Tibial nerve (tissue), 4 donors: ENCODE results near the gene HUNK. TPM values are rescaled to one million over a fixed set of nuclear protein-coding genes. Genes with fewer than 3 reads are reported as not detected.

Experiments
- DNase-seq, 2 donors: peaks; one replicate each; pipeline ENCODE4 v3.0.0-alpha.2; 2019; ENCODE audit warnings: low spot score in 2 of 2
- H3K27ac ChIP-seq, 4 donors: fragments of 200-600 bp; sonication (generic) in 3 of 4; one replicate each; pipeline ENCODE4 v1.5.1; 2017 to 2019; ENCODE audit warnings: mild to moderate bottlenecking in 1 of 4
- H3K27me3 ChIP-seq, 2 donors: fragments of 200-600 bp; sonication (generic) in 1 of 2; one replicate each; pipeline versions ENCODE4 v1.5.1 to v1.6.0; 2017 to 2019
- H3K36me3 ChIP-seq, 3 donors: fragments of 200-600 bp; sonication (generic); one replicate each; pipeline ENCODE4 v1.5.1; 2018 to 2019
- H3K4me1 ChIP-seq, 4 donors: fragments of 200-600 bp; sonication (generic) in 3 of 4; one replicate each; pipeline ENCODE4 v1.5.1; 2017 to 2019
- H3K4me3 ChIP-seq, 4 donors: fragments of 200-600 bp; sonication (generic) in 3 of 4; one replicate each; pipeline ENCODE4 v1.5.1; 2017 to 2019; ENCODE audit warnings: mild to moderate bottlenecking in 1 of 4, moderate library complexity in 1 of 4
- H3K9me3 ChIP-seq, 4 donors: fragments of 200-600 bp; sonication (generic) in 3 of 4; one replicate each; pipeline ENCODE4 v1.5.1; 2017 to 2019
- EP300 ChIP-seq, 2 donors: sonication (generic); formaldehyde crosslinking; IDR thresholded peaks; one replicate each; pipeline ENCODE4 v1.6.1; 2017; ENCODE audit warnings: antibody characterized with exemption in 2 of 2, mild to moderate bottlenecking in 1 of 2
- POLR2A ChIP-seq, 2 donors: fragments of 450-650 bp; IDR thresholded peaks; one replicate each; pipeline ENCODE4 v1.6.1; 2017; ENCODE audit warnings: antibody characterized with exemption in 2 of 2, mild to moderate bottlenecking in 2 of 2, moderate library complexity in 2 of 2
- WGBS, 2 donors: methylation state at CpG; one replicate each; pipeline ENCODE4 v1.1.5; 2018; 5-methylcytosine and 5-hydroxymethylcytosine counted together
- total RNA-seq, 4 donors: library from RNA; depleted of rRNA; stranded (reverse); fragments of >200 nt; gene quantifications; one replicate each; pipeline ENCODE4 v1.1.0, GENCODE V29; 2016
- TF ChIP-seq, protein P1 (sequence below), 5 experiments: fragments of 200-600 bp in 3 of 5; fragments of 450-650 bp in 2 of 5; sonication (generic) in 3 of 5; IDR thresholded peaks; one replicate each; pipeline ENCODE4 v1.5.1; 2016 to 2019; ENCODE audit warnings: antibody characterized with exemption in 5 of 5, mild to moderate bottlenecking in 3 of 5, moderate library complexity in 2 of 5

Gene HUNK
- total RNA-seq, 4 donors from 2014 or later, result 0.20 to 0.30 (median 0.21) TPM; not detected in 1

DNA sequence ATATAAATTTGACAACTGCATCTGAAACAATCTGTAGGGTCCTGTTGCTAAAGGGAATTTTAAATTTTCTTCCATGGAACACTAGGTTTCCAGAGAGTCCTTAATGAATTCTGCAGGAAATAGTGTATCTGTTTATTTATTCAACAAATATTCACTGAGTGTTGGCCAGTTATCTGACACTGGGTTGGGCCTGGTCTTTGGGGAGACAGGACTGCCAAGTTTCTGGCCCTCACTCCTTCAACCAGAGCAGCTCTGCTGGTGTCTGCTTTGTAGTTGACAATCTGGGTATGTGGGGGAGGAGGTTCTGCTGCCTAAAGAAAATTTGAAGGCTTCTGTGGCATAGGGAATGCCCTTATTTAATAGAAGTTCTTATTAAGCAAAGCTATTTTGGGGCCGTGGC lies 26.1 kb upstream of the HUNK start:
- WGBS, 2 donors, result 59 to 68% methylated on average over 1 of the region's 1 CpG
- peaks cover 0 to 6% (median 0%) of the 10 kb centered on the region in 4 donors for H3K4me1 ChIP-seq
- H3K4me3 ChIP-seq, result no peak overlapping the region

GRCh38 chr21:31847761-31848160 lies 25.1 kb upstream of the HUNK start:
- TF ChIP-seq POLR2A (IDR thresholded peaks at IDR 0.05), result no peak
- TF ChIP-seq EP300 (IDR thresholded peaks at IDR 0.05), result no peak
- TF ChIP-seq, protein P1, sequence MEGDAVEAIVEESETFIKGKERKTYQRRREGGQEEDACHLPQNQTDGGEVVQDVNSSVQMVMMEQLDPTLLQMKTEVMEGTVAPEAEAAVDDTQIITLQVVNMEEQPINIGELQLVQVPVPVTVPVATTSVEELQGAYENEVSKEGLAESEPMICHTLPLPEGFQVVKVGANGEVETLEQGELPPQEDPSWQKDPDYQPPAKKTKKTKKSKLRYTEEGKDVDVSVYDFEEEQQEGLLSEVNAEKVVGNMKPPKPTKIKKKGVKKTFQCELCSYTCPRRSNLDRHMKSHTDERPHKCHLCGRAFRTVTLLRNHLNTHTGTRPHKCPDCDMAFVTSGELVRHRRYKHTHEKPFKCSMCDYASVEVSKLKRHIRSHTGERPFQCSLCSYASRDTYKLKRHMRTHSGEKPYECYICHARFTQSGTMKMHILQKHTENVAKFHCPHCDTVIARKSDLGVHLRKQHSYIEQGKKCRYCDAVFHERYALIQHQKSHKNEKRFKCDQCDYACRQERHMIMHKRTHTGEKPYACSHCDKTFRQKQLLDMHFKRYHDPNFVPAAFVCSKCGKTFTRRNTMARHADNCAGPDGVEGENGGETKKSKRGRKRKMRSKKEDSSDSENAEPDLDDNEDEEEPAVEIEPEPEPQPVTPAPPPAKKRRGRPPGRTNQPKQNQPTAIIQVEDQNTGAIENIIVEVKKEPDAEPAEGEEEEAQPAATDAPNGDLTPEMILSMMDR (IDR thresholded peaks at IDR 0.05), result no peak
- 72 to 86% methylated on average over 3 of the region's 3 CpGs for WGBS, 2 donors

More for the DNA sequence above, 26.1 kb upstream of the HUNK start:
- no peak for DNase-seq
- H3K36me3 ChIP-seq, result no peaks in the 10 kb centered on the region
- H3K9me3 ChIP-seq, result no peaks in the 10 kb centered on the region
- H3K27ac ChIP-seq, result no peak overlapping the region
- TF ChIP-seq EP300 (IDR thresholded peaks at IDR 0.05), result no peak
- TF ChIP-seq, protein P1 (IDR thresholded peaks at IDR 0.05), result no peak
- no peak for TF ChIP-seq POLR2A (IDR thresholded peaks at IDR 0.05)
- no peaks in the 10 kb centered on the region for H3K27me3 ChIP-seq

GRCh38 chr21:31848326-31848985 lies 24.4 kb upstream of the HUNK start:
- H3K36me3 ChIP-seq, result no peaks in the 10 kb centered on the region
- TF ChIP-seq, protein P1 (IDR thresholded peaks at IDR 0.05), result no peak
- TF ChIP-seq POLR2A (IDR thresholded peaks at IDR 0.05), result no peak
- no peak for TF ChIP-seq EP300 (IDR thresholded peaks at IDR 0.05)
- DNase-seq, result no peak
- H3K9me3 ChIP-seq, result no peaks in the 10 kb centered on the region
- H3K27ac ChIP-seq, result no peak overlapping the region
- H3K4me3 ChIP-seq, result no peak overlapping the region
- peaks cover 0 to 6% (median 0%) of the 10 kb centered on the region in 4 donors for H3K4me1 ChIP-seq
- H3K27me3 ChIP-seq, result no peaks in the 10 kb centered on the region
- 80 to 87% methylated on average over 4 of the region's 4 CpGs for WGBS, 2 donors

More at GRCh38 chr21:31847761-31848160, 25.1 kb upstream of the HUNK start:
- Histone ChIP-seq H3K27ac (no peak overlapping the region), H3K27me3 (no peaks in the 10 kb centered on the region), H3K9me3 (no peaks in the 10 kb centered on the region), H3K36me3 (no peaks in the 10 kb centered on the region), H3K4me3 (no peak overlapping the region), H3K4me1 (peaks cover 0 to 6% (median 0%) of the 10 kb centered on the region in 4 donors)
- no peak for DNase-seq

DNA sequence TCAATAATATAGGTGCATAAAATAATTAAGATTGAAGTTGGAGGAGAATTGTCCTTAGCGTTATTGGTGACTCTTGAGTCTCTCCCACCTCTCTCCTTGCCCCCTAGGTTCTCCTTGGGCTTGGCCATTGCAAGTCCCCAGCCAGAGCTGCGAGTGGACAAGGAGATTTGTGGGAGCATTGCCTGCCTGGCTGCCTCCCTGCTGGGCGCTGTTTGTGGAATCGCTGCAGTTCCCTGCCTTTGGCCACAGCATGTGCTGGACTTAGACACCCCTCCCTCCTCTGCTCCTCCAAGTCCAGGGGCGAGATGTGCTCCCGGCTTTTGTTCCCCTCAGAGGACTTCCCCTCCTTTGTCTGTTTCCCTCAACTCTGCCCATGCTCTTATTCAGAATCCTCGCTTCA lies 21.9 kb upstream of the HUNK start:
- Histone ChIP-seq H3K27me3 (no peaks in the 10 kb centered on the region), H3K27ac (no peak overlapping the region), H3K4me3 (no peak overlapping the region), H3K4me1 (peaks cover 0 to 6% (median 0%) of the 10 kb centered on the region in 4 donors), H3K36me3 (no peaks in the 10 kb centered on the region), H3K9me3 (no peaks in the 10 kb centered on the region)
- no peak for DNase-seq
- TF ChIP-seq, protein P1 (IDR thresholded peaks at IDR 0.05), result no peak
- no peak for TF ChIP-seq POLR2A (IDR thresholded peaks at IDR 0.05)
- no peak for TF ChIP-seq EP300 (IDR thresholded peaks at IDR 0.05)
- 87 to 93% methylated on average over 7 of the region's 7 CpGs for WGBS, 2 donors

GRCh38 chr21:31855180-31855579 lies 17.6 kb upstream of the HUNK start:
- Histone ChIP-seq H3K9me3 (no peaks in the 10 kb centered on the region), H3K4me3 (no peak overlapping the region), H3K27ac (no peak overlapping the region), H3K27me3 (no peaks in the 10 kb centered on the region), H3K4me1 (no peaks in the 10 kb centered on the region), H3K36me3 (no peaks in the 10 kb centered on the region)
- DNase-seq, result no peak
- TF ChIP-seq POLR2A (IDR thresholded peaks at IDR 0.05), result no peak
- TF ChIP-seq, protein P1 (IDR thresholded peaks at IDR 0.05), result no peak
- TF ChIP-seq EP300 (IDR thresholded peaks at IDR 0.05), result no peak
- 68 to 77% methylated on average over 4 of the region's 4 CpGs for WGBS, 2 donors
